Measurements from ENCODE around the gene ZNF487. TPM values are rescaled to one million over a fixed set of nuclear protein-coding genes. Genes with fewer than 3 reads are reported as not detected.

Gene ZNF487
- total and polyA plus RNA-seq, 2 of the 13 experiments (the other 11 are each of a cell fraction or from before 2014, with no cell fraction given), result 7.4 to 8.8 TPM

- TF ChIP-seq HOXA7 (CRISPR knock-in tag; IDR thresholded peaks at IDR 0.05), result no peak
- TF ChIP-seq ARID2 (CRISPR knock-in tag; IDR thresholded peaks at IDR 0.05; ENCODE audit: borderline replicate concordance), result no peak
- peak; percentile 55; the same call in 1 of the 2 replicates for TF ChIP-seq NFATC3 (CRISPR knock-in tag; IDR thresholded peaks at IDR 0.05)
- peak; percentile 18; the same call in 1 of the 2 replicates for TF ChIP-seq TOPORS (CRISPR knock-in tag; IDR thresholded peaks at IDR 0.05)
- peak; percentile 75; the same call in 1 of the 2 replicates for TF ChIP-seq EEA1 (CRISPR knock-in tag; IDR thresholded peaks at IDR 0.05; ENCODE audit: borderline replicate concordance)
- peak; percentile 98 for TF ChIP-seq MXD1 (CRISPR knock-in tag; IDR thresholded peaks at IDR 0.05)
- TF ChIP-seq, protein P1, sequence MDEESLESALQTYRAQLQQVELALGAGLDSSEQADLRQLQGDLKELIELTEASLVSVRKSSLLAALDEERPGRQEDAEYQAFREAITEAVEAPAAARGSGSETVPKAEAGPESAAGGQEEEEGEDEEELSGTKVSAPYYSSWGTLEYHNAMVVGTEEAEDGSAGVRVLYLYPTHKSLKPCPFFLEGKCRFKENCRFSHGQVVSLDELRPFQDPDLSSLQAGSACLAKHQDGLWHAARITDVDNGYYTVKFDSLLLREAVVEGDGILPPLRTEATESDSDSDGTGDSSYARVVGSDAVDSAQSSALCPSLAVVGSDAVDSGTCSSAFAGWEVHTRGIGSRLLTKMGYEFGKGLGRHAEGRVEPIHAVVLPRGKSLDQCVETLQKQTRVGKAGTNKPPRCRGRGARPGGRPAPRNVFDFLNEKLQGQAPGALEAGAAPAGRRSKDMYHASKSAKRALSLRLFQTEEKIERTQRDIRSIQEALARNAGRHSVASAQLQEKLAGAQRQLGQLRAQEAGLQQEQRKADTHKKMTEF (CRISPR knock-in tag; IDR thresholded peaks at IDR 0.05), result peak; percentile 92
- TF ChIP-seq, protein P2, sequence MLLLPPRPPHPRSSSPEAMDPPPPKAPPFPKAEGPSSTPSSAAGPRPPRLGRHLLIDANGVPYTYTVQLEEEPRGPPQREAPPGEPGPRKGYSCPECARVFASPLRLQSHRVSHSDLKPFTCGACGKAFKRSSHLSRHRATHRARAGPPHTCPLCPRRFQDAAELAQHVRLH (CRISPR knock-in tag; IDR thresholded peaks at IDR 0.05; ENCODE audit: borderline replicate concordance, low read depth), result peak; percentile 45; the same call in 1 of the 2 replicates
- TF ChIP-seq ZSCAN9 (CRISPR knock-in tag; IDR thresholded peaks at IDR 0.05; ENCODE audit: borderline replicate concordance), result 0 out of 2 replicates have a peak, but pooled peaks have one; percentile 25
- peak; percentile 97 for TF ChIP-seq ZNF501 (CRISPR knock-in tag; IDR thresholded peaks at IDR 0.05)
- TF ChIP-seq MYC (CRISPR knock-in tag; IDR thresholded peaks at IDR 0.05; ENCODE audit: borderline replicate concordance), result peak; percentile 98
- peak; percentile 74 for TF ChIP-seq ZBTB21 (CRISPR knock-in tag; IDR thresholded peaks at IDR 0.05)
- peak; percentile 90 for TF ChIP-seq KAT8 (CRISPR knock-in tag; IDR thresholded peaks at IDR 0.05)
- TF ChIP-seq FOXO4 (CRISPR knock-in tag; conservative IDR thresholded peaks at IDR 0.05), result no peak
- 0 out of 2 replicates have a peak, but pooled peaks have one; percentile 39 for TF ChIP-seq CC2D1A (CRISPR knock-in tag; IDR thresholded peaks at IDR 0.05)
- TF ChIP-seq ZNF382 (CRISPR knock-in tag; IDR thresholded peaks at IDR 0.05; ENCODE audit: borderline replicate concordance), result no peak
- TF ChIP-seq, protein P3, sequence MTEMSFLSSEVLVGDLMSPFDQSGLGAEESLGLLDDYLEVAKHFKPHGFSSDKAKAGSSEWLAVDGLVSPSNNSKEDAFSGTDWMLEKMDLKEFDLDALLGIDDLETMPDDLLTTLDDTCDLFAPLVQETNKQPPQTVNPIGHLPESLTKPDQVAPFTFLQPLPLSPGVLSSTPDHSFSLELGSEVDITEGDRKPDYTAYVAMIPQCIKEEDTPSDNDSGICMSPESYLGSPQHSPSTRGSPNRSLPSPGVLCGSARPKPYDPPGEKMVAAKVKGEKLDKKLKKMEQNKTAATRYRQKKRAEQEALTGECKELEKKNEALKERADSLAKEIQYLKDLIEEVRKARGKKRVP (CRISPR knock-in tag; IDR thresholded peaks at IDR 0.05), result peak in 1 of 2 experiments; percentile 53; a peak in 2 of 4 replicates
- TF ChIP-seq, protein P4, sequence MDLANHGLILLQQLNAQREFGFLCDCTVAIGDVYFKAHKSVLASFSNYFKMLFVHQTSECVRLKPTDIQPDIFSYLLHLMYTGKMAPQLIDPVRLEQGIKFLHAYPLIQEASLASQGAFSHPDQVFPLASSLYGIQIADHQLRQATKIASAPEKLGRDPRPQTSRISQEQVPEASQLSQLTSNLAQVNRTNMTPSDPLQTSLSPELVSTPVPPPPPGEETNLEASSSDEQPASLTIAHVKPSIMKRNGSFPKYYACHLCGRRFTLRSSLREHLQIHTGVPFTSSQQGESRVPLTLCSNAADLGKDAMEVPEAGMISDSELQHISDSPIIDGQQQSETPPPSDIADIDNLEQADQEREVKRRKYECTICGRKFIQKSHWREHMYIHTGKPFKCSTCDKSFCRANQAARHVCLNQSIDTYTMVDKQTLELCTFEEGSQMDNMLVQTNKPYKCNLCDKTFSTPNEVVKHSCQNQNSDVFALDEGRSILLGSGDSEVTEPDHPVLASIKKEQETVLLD (CRISPR knock-in tag; IDR thresholded peaks at IDR 0.05; ENCODE audit: low read depth), result peak; percentile 67; the same call in 1 of the 2 replicates
- TF ChIP-seq, protein P5, sequence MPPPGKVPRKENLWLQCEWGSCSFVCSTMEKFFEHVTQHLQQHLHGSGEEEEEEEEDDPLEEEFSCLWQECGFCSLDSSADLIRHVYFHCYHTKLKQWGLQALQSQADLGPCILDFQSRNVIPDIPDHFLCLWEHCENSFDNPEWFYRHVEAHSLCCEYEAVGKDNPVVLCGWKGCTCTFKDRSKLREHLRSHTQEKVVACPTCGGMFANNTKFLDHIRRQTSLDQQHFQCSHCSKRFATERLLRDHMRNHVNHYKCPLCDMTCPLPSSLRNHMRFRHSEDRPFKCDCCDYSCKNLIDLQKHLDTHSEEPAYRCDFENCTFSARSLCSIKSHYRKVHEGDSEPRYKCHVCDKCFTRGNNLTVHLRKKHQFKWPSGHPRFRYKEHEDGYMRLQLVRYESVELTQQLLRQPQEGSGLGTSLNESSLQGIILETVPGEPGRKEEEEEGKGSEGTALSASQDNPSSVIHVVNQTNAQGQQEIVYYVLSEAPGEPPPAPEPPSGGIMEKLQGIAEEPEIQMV (CRISPR knock-in tag; IDR thresholded peaks at IDR 0.05; ENCODE audit: low read depth), result peak; percentile 73
These were observed 28.1 kb upstream of the ZNF487 start, which contains the start of gene HNRNPF (continued) for GRCh38 chr10:43408710-43409384.

Data from HepG2 (cell line).